ENCODE results near the gene CARD14. TPM values are rescaled to one million over a fixed set of nuclear protein-coding genes. Genes with fewer than 3 reads are reported as not detected.

Gene CARD14
- polyA plus RNA-seq, 1 donor (not counting 4 experiments of a cell fraction or from before 2014, with no cell fraction given), result 0.49 TPM

DNA sequence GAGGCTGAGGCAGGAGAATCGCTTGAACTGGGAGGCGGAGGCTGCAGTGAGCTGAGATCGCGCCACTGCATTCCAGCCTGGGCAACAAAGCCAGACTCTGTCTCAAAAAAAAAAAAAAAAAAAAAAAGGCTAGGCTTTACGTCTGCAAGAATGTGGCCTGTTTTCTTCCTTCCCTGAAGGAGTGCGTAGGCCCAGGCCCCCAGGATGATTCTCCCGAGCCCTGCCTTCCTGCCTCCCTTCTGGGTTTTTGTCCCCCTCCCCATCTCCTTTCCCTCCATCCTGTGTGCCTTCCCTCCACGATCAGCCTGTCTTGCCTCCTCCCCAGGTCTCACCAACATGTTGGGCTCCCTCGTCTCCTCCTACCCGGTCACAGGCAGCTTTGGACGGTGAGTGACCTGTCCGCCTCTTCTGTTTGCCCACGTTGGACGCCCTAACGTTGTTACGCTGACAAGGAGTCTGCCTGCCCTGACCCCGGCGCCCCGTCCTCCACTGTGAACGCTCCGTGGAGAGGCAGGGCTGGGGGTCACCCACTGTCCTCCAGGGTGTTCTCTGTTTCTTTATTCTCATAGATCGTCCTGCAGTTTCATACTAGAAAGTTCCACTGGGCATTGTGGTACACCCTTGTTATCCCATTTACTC is 75.2 kb downstream of the CARD14 start:
- H3K36me3 ChIP-seq (ENCODE audit: control insufficient read depth in 2 of 2, extremely low read depth in 1 of 2, insufficient read depth in 2 of 2, low read length in 2 of 2), result no peaks in the 10 kb centered on the region

DNA sequence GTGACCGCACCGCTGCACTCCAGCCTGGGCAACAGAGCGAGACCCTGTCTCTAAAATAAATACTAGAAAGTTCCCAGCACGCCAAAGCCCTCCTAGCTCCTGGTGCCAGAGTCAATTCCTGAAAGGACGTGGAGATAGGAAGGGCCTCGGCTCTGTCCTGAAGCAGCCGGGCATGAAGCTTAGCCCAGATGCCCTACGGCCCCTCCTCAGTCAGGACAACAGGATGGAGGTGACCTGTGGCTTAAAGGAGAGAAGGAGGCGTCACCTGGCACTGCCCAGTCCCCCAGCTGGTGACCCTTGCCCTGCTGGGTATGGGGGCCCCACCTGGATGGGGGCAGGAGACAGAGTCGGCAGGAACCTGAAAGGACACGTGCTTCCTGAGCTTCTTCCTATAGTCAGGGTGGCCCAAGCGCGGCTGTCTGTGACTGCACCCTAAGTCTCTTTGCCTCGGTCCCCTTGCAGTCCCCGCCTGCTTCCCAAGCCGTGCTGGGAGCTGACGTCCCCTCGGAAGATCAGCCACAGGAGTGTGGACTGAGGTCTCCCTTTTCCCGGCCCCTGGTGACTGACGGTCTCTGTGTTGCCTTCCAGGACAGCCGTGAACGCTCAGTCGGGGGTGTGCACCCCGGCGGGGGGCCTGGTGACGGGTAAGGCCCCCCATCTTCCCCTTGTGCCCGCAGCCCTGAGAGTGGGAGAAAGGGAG is 75.9 kb downstream of the CARD14 start:
- Histone ChIP-seq H4K20me1 (ENCODE audit: control insufficient read depth, extremely low read depth, insufficient read depth, low read length) (no peaks in the 10 kb centered on the region), H3K79me2 (ENCODE audit: control insufficient read depth, insufficient read depth, low read length) (no peaks in the 10 kb centered on the region), H3K9me3 (ENCODE audit: control insufficient read depth, low read depth, low read length) (no peaks in the 10 kb centered on the region), H3K9me1 (ENCODE audit: control insufficient read depth, extremely low read depth, insufficient read depth, low read length) (no peaks in the 10 kb centered on the region), H3K4me2 (ENCODE audit: control insufficient read depth, extremely low read depth, insufficient read depth, low read depth, low read length) (no peak overlapping the region), H3K27ac (ENCODE audit: control insufficient read depth, insufficient read depth, low read length) (no peak overlapping the region), H3K4me3 (ENCODE audit: control insufficient read depth in 2 of 3, extremely low read depth in 1 of 3, insufficient read depth in 2 of 3, low read depth in 1 of 3, low read length in 3 of 3) (no peak overlapping the region), H3K27me3 (ENCODE audit: control insufficient read depth, extremely low read depth, insufficient read depth, low read length) (no peaks in the 10 kb centered on the region), H3K9ac (ENCODE audit: control insufficient read depth, extremely low read depth, insufficient read depth, low read length) (no peak overlapping the region), H2AFZ (ENCODE audit: control insufficient read depth, low read length) (no peak overlapping the region), H3K4me1 (ENCODE audit: control insufficient read depth, extremely low read depth, insufficient read depth, low read length) (no peaks in the 10 kb centered on the region), H3K36me3 (ENCODE audit: control insufficient read depth in 2 of 2, extremely low read depth in 1 of 2, insufficient read depth in 2 of 2, low read length in 2 of 2) (no peaks in the 10 kb centered on the region)
- FAIRE-seq (no peak), DNase-seq (ENCODE audit: low read depth, low spot score) (no peak)
- TF ChIP-seq, protein P1, sequence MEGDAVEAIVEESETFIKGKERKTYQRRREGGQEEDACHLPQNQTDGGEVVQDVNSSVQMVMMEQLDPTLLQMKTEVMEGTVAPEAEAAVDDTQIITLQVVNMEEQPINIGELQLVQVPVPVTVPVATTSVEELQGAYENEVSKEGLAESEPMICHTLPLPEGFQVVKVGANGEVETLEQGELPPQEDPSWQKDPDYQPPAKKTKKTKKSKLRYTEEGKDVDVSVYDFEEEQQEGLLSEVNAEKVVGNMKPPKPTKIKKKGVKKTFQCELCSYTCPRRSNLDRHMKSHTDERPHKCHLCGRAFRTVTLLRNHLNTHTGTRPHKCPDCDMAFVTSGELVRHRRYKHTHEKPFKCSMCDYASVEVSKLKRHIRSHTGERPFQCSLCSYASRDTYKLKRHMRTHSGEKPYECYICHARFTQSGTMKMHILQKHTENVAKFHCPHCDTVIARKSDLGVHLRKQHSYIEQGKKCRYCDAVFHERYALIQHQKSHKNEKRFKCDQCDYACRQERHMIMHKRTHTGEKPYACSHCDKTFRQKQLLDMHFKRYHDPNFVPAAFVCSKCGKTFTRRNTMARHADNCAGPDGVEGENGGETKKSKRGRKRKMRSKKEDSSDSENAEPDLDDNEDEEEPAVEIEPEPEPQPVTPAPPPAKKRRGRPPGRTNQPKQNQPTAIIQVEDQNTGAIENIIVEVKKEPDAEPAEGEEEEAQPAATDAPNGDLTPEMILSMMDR (optimal IDR thresholded peaks at IDR 0.05 in 1 of 3, IDR thresholded peaks at IDR 0.05 in 1 of 3, conservative IDR thresholded peaks at IDR 0.05 in 1 of 3; ENCODE audit: extremely low read depth in 1 of 3, insufficient read depth in 2 of 3, low read length in 3 of 3), result no peak
- no peak for TF ChIP-seq EZH2 (IDR thresholded peaks at IDR 0.05; ENCODE audit: low read length)
- dilution Hi-C loops (cut with MboI; ENCODE audit: extremely low pct_ligation_motif_present, low sequenced_read_pairs), result no loop called here

More for the DNA sequence above, 75.2 kb downstream of the CARD14 start:
- DNase-seq (ENCODE audit: low read depth, low spot score), result no peak
- Histone ChIP-seq H4K20me1 (ENCODE audit: control insufficient read depth, extremely low read depth, insufficient read depth, low read length) (no peaks in the 10 kb centered on the region), H3K4me2 (ENCODE audit: control insufficient read depth, extremely low read depth, insufficient read depth, low read depth, low read length) (no peak overlapping the region), H2AFZ (ENCODE audit: control insufficient read depth, low read length) (no peak overlapping the region), H3K9ac (ENCODE audit: control insufficient read depth, extremely low read depth, insufficient read depth, low read length) (no peak overlapping the region), H3K27ac (ENCODE audit: control insufficient read depth, insufficient read depth, low read length) (no peak overlapping the region), H3K27me3 (ENCODE audit: control insufficient read depth, extremely low read depth, insufficient read depth, low read length) (no peaks in the 10 kb centered on the region), H3K9me3 (ENCODE audit: control insufficient read depth, low read depth, low read length) (no peaks in the 10 kb centered on the region), H3K9me1 (ENCODE audit: control insufficient read depth, extremely low read depth, insufficient read depth, low read length) (no peaks in the 10 kb centered on the region), H3K4me3 (ENCODE audit: control insufficient read depth in 2 of 3, extremely low read depth in 1 of 3, insufficient read depth in 2 of 3, low read depth in 1 of 3, low read length in 3 of 3) (no peak overlapping the region), H3K79me2 (ENCODE audit: control insufficient read depth, insufficient read depth, low read length) (no peaks in the 10 kb centered on the region), H3K4me1 (ENCODE audit: control insufficient read depth, extremely low read depth, insufficient read depth, low read length) (no peaks in the 10 kb centered on the region)
- no peak for FAIRE-seq
- TF ChIP-seq, protein P1 (optimal IDR thresholded peaks at IDR 0.05 in 1 of 3, IDR thresholded peaks at IDR 0.05 in 1 of 3, conservative IDR thresholded peaks at IDR 0.05 in 1 of 3; ENCODE audit: extremely low read depth in 1 of 3, insufficient read depth in 2 of 3, low read length in 3 of 3), result no peak
- dilution Hi-C loops (cut with MboI; ENCODE audit: extremely low pct_ligation_motif_present, low sequenced_read_pairs), result no loop called here

All from keratinocyte (primary cell).